HG02678 (cell line): ENCODE data around the gene DPPA4.

ENCODE experiments used
- ATAC-seq: cut with Tn5 transposase; IDR thresholded peaks from one replicate; pipeline ENCODE4 v1.9.1; 2021; ENCODE audit warnings: mild to moderate bottlenecking, moderate library complexity; ENCODE audit not compliant: unreplicated experiment

The DPPA4 gene

GRCh38 chr3:109339197-109339596 lies 1.9 kb upstream of the DPPA4 start:
- ATAC-seq: no peak

GRCh38 chr3:109338322-109338721 lies 976 bp upstream of the DPPA4 start:
- ATAC-seq: no peak

- ATAC-seq: no peak
These were observed 970 bp downstream of the DPPA4 start for GRCh38 chr3:109336291-109336861.

GRCh38 chr3:109334572-109334971 lies 2.8 kb downstream of the DPPA4 start:
- no peak for ATAC-seq

DNA sequence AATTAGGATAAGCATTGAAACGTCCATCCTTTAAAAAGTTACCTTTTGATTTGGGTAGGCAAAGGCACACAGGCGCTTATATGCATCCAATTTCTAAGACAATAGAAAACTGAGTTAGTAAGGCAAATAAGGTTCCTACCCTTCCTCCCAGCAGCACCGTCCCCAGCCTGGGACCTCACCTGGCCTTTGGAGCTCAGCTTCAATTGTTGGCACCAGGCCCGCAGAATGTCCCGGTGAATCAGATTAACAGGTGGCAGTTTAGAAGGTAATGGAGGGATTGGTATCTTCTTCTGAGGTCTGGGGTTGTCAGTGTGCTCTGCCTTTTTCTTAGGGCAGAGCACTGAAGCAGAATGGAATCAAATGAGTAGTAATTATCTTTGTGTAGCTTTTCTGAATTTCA lies 5.7 kb downstream of the DPPA4 start:
- ATAC-seq: no peak

DNA sequence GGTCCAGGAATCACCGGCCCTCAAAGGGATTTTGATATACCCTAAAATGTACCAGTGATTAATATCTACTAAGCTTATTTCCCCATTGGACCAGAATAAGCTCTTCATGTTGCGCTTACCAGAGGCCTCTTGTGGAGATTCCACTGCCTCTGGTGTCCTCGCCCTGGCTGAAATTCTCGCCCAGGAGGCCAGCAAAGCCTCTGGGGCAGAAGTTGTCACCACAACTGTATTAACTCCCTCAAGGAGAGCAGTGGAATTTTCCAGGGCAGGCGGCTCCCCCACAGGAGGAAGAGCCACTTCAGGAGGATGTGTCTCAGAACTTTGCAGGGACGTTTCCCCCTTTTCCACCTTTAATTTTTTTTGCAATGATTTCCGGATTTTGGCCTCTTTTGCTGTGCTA lies 6.9 kb downstream of the DPPA4 start:
- no peak for ATAC-seq

DNA sequence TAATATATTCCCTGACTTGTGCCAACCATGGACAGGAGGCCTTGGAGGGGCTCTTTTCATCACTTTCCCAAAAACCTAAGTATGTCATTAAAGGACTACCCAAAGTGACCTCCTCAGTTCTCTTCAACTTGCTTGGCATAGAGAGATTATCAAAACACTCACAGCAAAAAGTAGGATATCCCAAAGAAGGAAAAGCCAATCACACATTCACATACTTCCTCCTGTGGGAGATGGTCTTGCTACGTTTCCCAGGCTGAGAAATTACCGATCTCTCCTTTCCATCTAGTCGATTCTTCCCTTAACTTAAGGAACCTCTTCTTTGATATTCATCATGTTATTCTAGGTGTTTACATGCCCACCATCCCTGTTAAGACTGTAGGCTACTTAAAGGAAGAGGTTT lies 9.1 kb downstream of the DPPA4 start:
- no peak for ATAC-seq

DNA sequence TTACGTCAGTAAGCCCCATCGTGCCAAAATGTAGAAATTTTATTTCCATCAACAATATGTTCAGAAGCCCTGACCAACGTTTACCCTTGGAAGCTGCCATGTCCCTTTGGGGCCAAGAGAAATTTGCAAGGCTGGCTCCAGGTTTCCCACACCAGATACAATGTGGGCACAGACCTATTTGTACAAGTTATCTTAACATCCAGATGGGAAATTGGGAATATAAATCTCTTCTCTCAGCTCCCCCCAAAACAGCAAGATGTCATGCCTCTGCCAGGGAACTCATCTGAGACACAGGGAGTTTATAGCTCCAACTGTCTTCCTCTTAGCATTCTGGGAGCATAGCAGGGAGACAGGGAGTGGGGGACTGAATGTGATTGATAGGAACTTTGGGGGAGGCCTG lies 11.7 kb downstream of the DPPA4 start:
- ATAC-seq: no peak

- no peak for ATAC-seq
These were observed 12.2 kb downstream of the DPPA4 start for GRCh38 chr3:109325109-109325508.

DNA sequence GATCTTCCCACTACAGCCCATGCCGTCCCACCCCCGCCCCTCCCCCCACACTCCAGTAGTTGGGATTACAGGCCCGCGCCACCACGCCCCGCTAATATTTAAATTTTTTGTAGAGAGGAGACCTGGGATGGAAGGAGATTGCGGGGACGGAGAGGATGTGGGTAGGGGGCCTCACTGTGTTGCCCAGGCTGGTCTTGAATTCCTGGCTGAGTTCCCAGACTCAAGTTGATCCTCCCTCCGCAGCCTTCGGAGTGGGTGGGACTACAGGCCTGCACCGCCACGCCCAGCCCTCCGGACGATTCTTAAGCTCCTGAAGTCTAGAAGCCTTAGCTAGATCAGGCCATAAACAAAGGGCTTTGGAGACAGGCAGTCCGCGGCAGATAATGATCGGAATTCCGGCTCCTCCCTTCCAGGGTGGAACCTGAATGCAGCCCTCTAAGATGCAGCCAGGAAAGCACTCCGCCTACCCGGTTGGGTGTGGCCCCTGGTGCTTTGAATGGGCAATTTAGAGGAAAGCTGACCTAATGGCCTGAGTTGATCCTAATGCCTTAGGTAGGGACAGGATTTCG lies 21.1 kb downstream of the DPPA4 start, which contains the start of gene DPPA2:
Gene DPPA2 (minus strand): TSS at position 356 of the 569 bp plus-strand sequence. CDS start 1,975 bp downstream, outside the sequence.
- no peak for ATAC-seq

- ATAC-seq: no peak
These were observed 24.3 kb downstream of the DPPA4 start for GRCh38 chr3:109313061-109313460.

GRCh38 chr3:109297496-109297895 lies 39.9 kb downstream of the DPPA4 start:
- ATAC-seq: no peak

- ATAC-seq: no peak
These were observed 53.3 kb downstream of the DPPA4 start for GRCh38 chr3:109284071-109284470.

DNA sequence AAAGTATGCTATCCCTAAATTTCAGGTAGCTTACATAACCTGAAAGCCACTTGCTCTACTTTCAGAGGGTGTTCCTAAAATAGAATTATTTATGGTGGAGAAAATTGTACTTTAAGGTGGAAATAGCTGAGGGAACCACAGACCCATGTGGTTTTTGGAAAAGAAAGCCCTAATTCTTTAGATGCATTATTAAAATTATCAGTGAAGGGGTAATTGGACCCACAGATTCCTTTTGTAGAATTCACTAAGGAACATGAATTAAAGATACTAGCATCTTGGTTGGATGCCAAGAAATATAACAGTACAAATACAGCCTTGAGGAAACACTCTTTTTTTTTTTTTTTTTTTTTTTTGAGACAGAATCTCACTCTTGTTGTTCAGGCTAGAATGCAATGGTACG lies 58.8 kb downstream of the DPPA4 start:
- ATAC-seq: no peak

- ATAC-seq: no peak
These were observed 59.2 kb downstream of the DPPA4 start for GRCh38 chr3:109278141-109278540.
